ENCODE measurements around the gene DNAJC1.

DNAJC1 gene

DNA sequence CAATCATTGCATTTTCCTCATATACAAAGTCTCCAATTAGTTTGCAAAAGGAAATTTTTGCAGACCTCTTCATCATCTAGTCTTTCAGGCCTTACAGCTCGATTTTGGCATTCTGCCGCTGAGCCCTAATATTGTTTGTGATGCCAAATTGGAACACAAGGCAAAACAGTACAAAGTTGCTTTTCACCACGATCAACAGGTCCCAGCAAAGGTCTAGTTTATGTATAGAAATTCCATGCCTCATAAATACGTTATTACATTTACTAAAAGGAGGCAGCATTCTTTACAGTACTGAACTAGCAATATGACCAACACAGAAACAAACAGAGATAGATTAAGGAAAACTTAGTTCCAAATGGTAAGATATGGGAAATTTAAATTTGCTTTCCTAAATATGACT, 7.0 kb upstream of the DNAJC1 start:
- no peak for DNase-seq
- no peaks in the 10 kb centered on the region for H3K9me3 ChIP-seq
- TF ChIP-seq, protein P1, sequence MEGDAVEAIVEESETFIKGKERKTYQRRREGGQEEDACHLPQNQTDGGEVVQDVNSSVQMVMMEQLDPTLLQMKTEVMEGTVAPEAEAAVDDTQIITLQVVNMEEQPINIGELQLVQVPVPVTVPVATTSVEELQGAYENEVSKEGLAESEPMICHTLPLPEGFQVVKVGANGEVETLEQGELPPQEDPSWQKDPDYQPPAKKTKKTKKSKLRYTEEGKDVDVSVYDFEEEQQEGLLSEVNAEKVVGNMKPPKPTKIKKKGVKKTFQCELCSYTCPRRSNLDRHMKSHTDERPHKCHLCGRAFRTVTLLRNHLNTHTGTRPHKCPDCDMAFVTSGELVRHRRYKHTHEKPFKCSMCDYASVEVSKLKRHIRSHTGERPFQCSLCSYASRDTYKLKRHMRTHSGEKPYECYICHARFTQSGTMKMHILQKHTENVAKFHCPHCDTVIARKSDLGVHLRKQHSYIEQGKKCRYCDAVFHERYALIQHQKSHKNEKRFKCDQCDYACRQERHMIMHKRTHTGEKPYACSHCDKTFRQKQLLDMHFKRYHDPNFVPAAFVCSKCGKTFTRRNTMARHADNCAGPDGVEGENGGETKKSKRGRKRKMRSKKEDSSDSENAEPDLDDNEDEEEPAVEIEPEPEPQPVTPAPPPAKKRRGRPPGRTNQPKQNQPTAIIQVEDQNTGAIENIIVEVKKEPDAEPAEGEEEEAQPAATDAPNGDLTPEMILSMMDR (IDR thresholded peaks at IDR 0.05; ENCODE audit: low read depth, low read length): no peak
- no peaks in the 10 kb centered on the region for H3K36me3 ChIP-seq
- H3K4me1 ChIP-seq: no peaks in the 10 kb centered on the region
- no peak overlapping the region for H3K4me3 ChIP-seq (ENCODE audit: low read depth, low read length)
- no peaks in the 10 kb centered on the region for H3K27me3 ChIP-seq

DNA sequence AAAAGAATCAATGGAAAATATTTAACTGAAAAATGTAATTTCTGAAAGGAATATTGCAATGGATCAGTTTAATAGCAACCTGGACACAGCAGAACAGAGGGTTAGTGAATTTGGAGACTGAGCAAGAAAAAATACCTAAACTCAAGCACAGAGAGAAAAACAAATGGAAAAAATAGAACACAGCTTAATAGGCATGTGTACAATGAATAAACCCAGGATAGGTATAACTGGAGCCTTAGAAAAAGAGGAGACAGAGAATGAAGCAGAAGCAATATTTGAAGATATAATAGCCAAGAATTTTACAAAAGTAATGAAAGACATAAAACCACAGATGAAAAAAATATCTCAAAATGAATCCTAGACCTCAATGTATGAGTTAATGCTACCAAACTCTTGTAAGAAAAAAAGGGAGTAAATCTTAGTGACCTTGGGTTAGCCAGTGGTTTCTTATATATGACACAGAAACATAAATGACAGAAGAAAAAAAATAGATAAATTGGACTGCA, 2.9 kb upstream of the DNAJC1 start:
- Histone ChIP-seq H3K36me3 (no peaks in the 10 kb centered on the region), H3K9me3 (no peaks in the 10 kb centered on the region), H3K4me3 (ENCODE audit: low read depth, low read length) (no peak overlapping the region), H3K27me3 (no peaks in the 10 kb centered on the region), H3K4me1 (no peaks in the 10 kb centered on the region; the same call in 1 of the 2 replicates)
- TF ChIP-seq, protein P1 (IDR thresholded peaks at IDR 0.05; ENCODE audit: low read depth, low read length): no peak
- DNase-seq: no peak

DNA sequence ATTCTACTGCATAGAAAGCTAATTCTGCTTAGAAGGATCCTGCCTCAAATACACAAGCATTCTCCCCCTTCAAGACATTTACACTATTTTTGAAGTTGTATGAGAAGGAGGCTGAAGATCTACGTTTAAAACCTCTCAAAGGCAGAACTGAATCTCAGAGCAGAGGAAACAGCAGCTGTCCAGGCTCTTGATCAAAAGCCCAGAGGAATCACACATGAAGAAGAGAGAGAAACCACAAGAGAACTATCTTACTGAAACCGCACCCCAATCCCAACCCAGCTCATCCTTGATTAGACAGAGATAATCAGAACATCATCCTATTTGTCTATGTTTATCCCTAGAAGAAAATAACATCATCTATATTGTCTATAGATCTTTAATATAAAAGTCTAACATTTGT, 2.2 kb upstream of the DNAJC1 start:
- no peaks in the 10 kb centered on the region for H3K36me3 ChIP-seq
- no peaks in the 10 kb centered on the region for H3K27me3 ChIP-seq
- H3K9me3 ChIP-seq: no peaks in the 10 kb centered on the region
- H3K4me1 ChIP-seq: no peaks in the 10 kb centered on the region; the same call in 1 of the 2 replicates
- TF ChIP-seq, protein P1 (IDR thresholded peaks at IDR 0.05; ENCODE audit: low read depth, low read length): no peak
- H3K4me3 ChIP-seq (ENCODE audit: low read depth, low read length): no peak overlapping the region
- no peak for DNase-seq

DNA sequence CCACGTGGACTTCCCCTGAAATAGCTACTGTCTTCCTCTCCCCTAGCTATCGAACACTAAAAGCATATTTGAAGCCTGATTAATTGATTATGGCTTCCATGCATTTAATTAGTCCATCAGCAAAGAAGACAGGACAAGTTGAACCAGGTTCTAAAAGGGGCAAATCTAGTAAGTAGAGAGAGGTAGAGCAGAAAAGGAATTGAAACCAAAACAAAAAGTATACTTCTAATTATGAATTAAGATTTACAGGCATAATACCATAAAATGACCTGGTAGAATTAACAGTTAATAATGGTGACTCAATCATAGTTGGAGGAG, 393 bp upstream of the DNAJC1 start:
- Histone ChIP-seq H3K27me3 (no peaks in the 10 kb centered on the region), H3K4me3 (ENCODE audit: low read depth, low read length) (peak overlapping the region; percentile 89), H3K4me1 (no peaks in the 10 kb centered on the region; the same call in 1 of the 2 replicates), H3K9me3 (no peaks in the 10 kb centered on the region), H3K36me3 (no peaks in the 10 kb centered on the region)
- TF ChIP-seq, protein P1 (IDR thresholded peaks at IDR 0.05; ENCODE audit: low read depth, low read length): 0 out of 2 replicates have a peak, but pooled peaks have one; percentile 7
- no peak for DNase-seq

DNA sequence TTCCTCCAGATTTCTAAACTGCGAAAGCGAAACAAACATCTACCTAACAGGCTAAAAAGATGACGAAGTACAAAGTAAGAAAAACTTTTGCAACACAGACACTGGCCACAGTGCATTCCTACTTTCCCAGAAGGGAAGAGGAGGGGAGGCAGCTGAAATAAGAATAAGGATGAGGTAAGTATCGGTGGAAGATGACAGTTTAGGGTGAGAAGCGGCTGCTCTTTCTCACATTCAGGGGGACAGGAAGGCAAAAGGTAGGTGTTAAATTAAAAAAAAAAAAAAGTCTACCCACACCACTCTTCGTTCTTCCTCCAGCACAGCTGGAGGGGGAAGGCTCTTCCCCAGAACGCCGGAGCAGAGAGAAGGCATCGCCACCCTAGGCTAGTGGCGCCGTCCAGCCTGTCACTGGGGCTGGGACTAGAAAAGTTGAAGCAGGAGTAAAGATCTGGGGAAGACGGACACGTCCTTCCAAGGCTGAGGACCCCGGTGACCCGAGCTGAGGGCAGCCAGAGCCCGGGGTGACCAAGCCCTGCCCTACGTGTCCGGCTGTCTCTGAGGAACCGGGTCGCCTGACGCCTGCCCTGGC, 846 bp downstream of the DNAJC1 start:
- Histone ChIP-seq H3K27me3 (no peaks in the 10 kb centered on the region), H3K4me1 (no peaks in the 10 kb centered on the region; the same call in 1 of the 2 replicates), H3K9me3 (no peaks in the 10 kb centered on the region), H3K36me3 (no peaks in the 10 kb centered on the region), H3K4me3 (ENCODE audit: low read depth, low read length) (peak overlapping the region; percentile 89)
- TF ChIP-seq, protein P1 (IDR thresholded peaks at IDR 0.05; ENCODE audit: low read depth, low read length): no peak
- no peak for DNase-seq

DNA sequence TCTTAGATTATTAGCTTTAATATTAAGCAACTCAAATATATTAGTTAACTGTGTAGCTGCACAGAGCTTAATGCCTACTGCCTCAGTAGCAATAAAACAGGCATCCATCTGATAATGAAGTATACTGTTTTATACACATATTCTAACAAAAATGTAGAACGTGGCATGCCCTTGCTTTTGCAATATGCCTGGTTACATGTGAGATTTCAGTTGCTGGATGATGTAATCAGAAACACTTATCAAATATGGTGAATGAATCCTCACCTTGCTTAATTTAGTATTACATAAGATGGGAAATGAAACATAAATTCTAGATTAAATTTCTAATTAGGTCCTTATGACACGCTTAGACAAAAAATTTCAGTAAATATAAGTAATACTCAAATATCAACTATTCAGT, 8.0 kb downstream of the DNAJC1 start:
- Histone ChIP-seq H3K36me3 (no peaks in the 10 kb centered on the region), H3K4me3 (ENCODE audit: low read depth, low read length) (no peak overlapping the region), H3K4me1 (no peaks in the 10 kb centered on the region), H3K27me3 (no peaks in the 10 kb centered on the region), H3K9me3 (no peaks in the 10 kb centered on the region)
- TF ChIP-seq, protein P1 (IDR thresholded peaks at IDR 0.05; ENCODE audit: low read depth, low read length): no peak
- DNase-seq: no peak

All from BE2C (cell line).